ENCODE results near the gene FNDC7.
"Not testable (repeated sequence)": the region's sequence is repeated elsewhere in the genome, so short reads cannot be mapped to it uniquely, and the experiment has no call there.

The FNDC7 gene

DNA sequence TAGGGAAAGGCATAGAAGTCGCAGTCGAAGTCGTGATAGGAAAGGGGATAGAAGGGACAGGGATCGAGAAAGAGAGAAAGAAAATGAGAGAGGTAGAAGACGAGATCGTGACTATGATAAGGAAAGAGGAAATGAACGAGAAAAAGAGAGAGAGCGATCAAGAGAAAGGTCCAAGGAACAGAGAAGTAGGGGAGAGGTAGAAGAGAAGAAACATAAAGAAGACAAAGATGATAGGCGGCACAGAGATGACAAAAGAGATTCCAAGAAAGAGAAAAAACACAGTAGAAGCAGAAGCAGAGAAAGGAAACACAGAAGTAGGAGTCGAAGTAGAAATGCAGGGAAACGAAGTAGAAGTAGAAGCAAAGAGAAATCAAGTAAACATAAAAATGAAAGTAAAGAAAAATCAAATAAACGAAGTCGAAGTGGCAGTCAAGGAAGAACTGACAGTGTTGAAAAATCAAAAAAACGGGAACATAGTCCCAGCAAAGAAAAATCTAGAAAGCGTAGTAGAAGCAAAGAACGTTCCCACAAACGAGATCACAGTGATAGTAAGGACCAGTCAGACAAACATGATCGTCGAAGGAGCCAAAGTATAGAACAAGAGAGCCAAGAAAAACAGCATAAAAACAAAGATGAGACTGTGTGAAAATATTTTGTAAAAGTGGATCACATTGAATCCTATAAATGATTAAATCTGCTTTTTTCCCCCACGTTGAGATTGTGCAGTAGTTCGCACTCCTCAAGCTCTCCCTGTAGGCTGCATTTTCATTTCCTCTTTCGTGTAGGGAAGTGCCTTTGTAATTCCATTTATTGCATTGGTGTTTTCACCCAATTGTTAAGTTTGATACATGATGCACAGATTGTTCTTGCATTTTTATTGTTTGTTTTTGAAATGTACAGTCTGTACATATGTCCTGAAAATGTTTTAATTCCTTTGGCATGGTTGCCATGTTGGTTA lies 13.1 kb upstream of the FNDC7 start:
- DNase-seq = no peak

DNA sequence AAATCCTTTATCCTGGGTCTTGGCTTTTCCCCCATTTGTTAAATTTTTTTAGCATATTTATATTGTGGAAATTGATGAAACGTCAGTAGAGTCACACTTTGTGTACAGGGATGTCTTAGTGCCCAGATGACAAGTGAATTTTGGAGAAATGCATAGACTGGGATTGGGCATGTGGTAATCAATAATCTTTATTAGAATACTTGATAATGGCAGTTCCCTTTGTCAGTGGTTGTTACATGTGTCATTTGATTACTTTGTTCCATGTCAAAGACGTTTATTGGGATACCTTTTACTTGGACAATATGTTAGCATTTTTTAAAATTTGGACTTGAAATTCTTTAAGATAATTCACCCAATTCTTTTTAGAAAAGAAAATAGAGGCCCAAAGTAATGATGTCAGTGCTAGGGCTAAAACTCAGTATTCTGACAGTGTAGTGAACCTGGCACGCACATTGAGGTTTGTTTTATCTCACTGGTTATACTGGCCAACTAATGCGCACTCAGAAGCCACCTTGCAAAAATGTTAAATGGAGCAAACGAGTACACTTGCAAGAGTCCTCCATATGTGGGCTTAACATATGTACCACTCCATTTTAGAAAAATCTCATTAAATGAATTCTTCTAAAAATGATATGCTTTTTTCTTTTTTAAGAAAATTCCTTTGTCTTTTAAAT lies 11.4 kb upstream of the FNDC7 start:
- no peak for DNase-seq

DNA sequence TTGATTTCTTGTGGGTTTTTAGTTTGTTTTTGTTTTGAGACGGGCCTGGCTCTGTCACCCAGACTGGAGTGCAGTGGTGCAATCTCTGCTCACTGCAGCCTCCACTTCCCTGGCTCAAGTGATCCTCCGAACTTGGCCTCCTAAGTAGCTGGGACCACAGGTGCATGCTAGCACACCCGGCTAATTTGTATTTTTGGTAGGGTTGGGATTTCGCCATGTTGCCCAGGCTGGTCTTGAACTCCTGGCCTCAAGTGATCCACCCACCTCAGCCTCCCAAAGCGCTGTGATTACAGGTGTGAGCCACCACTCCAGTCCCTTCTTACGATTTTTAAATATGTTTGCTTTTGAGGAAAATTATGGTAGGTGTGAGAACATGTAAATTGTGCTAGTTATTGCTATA lies 10.6 kb upstream of the FNDC7 start:
- DNase-seq = not testable (repeated sequence)

DNA sequence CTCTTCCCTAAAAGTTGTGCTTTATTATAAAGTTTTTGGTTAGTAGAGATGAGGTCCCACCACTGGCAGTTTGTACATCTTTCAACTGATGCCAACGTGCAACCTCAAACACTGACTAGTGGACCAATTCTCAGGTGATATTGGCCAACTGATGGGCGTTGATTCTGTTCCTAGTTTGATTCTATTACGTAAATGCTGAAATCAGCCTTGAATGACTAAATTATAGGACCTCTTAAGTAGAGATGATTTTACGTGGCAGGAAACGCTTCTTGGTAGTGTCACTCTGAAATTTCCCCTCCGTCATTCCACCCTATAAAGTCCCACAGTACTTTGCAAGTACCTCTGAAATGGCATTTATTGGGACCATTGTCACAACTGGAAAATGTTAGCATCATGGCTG lies 8.8 kb upstream of the FNDC7 start:
- DNase-seq = peak; percentile 80

DNA sequence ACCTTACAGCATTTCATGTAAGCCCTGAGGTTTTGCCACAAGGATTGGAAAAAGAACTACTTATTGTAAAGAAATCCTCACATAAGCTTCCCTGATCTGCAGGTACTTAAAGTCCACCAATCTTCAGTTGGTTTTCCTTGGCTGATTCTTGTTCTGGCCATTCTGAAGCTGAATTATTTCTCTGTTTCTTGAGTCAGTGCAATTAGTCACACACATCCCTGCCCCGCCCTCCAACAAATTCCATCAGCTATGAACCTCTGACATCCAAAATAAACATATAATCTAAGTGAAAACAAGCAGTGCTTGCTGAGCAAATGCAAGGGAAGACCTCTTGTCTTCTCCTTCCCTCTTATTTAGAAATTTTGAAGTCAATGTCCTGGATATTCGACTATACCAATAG lies 8.2 kb upstream of the FNDC7 start:
- DNase-seq = no peak

DNA sequence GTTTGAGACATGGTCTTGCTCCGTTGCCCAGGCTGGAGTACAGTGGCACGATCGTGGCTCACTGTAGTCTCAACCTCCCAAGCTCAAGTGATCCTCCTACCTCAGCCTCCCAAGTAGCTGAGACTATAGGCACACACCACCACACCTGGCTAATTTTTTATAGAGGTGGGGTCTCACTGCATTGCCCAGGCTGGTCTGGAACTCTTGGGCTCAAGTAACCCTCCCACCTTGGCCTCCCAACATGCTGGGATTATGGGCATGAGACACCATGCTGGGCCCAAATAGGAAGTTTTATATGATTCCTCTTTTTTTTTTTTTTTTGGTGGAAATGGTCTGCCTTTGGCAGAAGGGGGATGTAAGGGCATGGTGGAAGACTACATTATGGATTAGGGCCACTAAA lies 6.1 kb upstream of the FNDC7 start:
- no peak for DNase-seq

DNA sequence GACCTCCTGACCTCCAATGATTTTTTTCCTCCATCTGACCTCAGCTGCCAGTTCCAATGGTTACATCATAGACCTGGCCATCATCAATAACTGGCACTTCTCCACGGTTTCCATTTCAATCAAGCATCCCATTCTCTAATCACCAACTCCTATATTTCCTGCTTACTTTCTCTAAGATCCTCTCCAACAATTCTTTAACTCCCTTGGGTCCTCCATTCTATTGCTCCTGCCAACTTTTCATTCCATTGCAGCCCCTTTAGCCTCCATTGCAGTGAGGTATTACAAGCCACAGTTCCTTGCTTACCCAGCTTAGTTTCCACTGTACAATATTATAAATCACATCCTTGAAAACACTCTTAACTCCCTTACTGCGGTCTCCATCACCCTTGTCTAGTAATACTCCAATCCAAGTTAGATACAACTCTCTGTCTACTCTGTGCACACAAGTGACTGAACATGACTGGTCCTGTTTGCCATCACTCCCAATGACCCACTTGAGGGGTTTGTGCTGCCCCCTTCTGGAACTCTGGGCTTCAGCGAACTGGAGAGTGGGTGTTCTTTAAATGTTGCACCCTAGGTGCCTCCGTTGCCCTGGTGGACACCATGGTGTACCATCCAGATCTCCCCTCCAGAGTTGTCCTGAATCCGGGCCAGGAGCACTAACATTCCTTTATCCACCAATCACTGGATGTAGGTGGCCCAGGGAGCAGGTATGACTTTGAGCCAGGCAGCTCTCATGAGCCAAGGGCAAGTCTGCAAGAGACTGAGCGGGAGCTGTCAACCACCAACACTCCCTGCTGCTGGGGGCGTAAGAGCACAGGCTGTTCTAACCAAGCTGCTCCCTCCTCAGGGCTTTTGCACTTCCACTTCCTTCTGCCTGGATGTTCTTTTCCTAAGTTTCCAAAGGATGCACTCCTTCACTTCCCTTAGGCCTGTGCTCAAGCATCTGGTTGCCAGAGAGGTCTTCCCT lies 3.7 kb upstream of the FNDC7 start:
- DNase-seq = peak; percentile 60

DNA sequence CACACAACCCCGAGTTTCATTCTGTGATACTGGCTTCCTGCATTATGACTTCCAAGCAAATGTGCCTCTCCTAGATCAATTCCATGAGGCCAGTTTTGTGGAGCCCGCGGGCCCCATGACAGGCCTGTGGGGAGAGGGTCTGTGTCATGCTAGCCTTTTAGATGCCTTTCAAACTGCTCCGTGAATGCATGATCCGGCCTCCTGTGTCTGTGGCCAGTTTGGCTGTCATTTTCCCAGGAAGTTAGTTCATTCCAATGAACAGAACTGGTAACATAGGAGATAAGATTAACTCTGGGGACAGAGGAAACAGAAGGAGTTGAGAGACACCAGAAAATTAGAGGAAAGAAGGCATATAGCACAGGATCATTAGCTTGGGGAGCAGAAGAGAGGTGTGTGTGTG lies 3.2 kb downstream of the FNDC7 start:
- DNase-seq = no peak

DNA sequence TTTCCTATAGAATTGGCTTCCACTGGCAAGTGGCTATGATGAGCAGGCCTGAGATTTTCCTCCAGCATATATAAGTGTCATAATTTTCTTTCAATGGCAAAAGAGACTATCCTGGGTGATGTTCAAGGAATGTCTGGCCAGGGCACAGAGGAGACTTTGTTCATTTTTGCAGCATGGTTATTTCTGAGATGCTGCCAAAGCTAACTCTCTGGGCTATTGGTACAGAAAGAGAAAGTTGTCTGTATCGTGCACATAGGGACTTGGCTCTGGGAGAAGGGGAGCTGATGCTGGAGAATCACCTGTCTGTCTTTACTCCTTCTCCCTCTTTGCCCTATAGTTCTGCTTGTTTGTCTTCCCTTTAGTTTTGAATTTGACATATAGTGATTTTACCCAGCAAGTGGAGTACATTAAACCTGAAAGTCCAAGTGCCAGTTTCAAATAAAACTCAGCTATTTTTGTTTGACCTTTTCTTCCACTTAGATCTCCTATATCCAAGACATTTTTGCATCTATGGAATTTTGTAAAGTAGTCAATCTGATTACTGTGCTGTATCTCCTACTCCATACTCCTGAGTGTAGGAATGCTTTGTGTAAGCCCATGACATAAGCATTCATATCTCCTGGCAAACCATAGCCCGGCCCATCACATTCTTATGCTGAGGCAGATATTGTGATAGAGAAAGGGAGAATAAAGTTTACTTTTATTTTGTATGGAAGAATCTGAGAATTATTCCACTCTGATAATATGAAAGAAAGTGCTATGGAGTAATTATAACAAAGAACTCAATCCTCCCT lies 3.9 kb downstream of the FNDC7 start:
- no peak for DNase-seq

DNA sequence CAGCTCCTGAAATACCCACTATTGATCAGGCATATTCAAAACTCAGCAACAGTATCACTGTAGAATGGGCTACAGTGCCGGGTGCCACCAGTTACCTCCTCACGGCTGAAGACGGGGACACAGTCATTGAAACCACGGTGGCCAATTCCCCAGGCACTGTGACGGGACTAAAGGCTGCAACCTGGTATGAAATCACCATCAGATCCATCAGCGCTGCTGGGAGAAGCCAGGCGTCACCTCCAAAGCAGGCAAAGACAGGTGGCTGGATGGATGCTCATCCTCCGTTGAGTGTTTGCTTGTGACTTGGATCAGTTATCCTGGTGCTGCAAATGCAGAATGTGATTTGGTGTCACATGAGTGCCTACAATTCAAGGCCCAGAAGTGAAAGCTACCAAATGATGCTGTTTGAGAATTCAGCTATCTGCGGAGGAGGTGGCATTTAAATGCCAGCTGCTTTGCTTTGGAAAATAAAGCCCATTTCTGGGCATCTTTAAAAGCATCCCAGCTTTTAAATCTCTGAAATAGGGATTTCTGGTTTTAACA lies 5.1 kb downstream of the FNDC7 start:
- DNase-seq = no peak

DNA sequence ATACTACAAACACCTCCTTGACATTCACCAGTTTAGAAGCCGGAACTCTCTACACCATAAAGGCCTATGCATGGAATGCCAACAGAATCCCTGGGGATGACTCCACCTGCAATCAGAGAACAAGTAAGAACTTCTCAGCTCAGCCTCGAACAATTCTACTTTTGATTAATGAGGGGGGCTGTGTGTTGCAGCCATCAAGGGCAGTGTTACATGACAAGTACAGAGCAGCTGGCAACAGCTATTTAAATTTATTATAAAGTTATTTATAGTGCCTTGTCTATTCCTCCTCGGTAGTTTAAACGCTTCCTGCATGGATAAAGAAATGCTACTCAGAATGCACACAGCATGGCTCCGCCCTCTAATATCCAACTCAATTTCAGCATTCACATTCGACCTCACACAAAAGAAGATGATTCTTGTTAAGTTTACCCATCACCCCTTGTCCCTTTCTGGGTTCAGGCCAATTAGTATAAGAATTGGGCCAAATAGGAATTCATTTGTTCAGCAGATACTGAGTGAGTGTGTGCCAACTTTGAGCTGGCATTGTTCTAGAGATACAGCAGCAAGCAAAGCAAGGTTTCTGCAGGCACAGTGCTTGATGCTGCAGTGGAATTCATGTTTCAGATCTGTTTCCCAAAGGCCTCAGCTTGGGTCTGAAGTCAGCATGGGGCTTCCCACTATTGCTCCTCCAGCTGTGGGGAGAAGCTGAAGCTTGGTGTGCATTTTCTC lies 6.4 kb downstream of the FNDC7 start:
- DNase-seq = no peak

DNA sequence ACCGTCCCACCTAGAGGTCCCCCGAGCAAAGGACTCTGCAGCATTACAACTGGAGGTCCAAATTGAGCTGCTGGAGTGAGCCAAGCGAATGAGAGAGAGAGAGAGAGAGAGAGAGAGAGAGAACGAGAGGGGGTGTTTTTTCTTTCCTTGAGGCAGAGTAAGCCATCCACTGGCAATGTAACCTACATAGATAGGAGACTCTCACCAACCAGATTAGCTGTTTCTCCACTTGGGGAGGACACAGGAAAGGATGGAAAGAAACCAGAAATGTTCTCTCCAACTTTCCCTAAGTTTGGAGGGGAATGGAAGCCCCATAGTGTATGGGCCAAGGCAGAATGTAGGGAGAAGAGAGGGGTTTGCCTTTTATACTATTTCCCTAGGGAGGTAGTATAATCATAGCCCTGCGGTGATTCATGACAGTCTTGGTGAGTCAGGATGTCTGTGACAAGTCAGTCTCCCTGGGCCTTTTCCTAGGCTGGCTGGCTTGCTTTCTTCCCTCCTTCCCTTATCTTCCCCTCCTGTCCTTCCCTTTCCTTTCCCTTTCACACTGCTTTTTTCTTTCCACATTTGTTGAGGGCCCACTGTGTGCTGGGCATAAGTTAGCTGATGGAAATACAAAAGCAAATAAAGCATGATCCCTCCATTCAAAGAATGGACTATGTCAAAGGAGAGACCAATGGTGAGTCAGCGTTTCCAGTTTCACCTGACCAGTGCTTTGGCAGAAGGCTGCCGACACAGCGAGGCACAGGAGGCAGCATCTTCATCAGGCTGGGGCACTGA lies 7.1 kb downstream of the FNDC7 start:
- DNase-seq = no peak

DNA sequence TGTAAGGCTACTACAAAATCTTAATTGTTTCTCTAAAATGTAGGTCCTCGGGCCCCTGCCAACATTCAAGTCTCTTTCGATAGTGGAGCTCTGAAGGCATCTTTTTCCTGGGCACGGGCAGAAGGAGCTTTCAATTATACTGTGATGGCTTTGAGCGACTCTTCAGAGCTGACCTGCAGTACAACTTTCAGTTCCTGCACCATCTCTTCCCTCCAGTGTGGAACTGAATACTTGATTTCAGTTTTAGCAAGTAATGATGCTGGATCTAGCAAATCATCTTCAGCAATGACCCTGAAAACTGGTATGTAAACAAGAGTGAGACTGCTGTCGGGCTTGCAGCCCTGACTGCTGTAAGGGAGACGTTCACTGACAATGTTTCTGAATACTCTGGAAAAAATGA lies 9.6 kb downstream of the FNDC7 start:
- DNase-seq = no peak

DNA sequence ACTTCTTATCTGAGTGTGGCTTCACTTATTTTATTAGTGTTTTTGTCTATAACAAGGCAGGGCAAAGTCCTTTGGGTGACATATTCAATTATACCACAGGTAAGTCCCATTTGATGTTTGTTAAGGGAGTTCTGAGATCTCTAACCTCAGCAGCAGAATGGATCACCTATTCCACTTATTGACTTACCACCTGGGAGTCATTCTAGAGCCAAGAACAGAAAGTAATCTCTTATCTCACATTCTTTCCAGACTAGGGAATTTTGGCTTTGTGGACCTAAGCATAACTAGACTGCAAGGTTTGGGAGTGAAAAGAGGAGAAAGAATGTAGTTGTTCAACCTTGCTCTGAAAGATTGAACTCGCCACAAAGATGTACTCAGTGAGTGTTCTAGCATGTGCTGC lies 13.2 kb downstream of the FNDC7 start:
- DNase-seq = no peak

DNA sequence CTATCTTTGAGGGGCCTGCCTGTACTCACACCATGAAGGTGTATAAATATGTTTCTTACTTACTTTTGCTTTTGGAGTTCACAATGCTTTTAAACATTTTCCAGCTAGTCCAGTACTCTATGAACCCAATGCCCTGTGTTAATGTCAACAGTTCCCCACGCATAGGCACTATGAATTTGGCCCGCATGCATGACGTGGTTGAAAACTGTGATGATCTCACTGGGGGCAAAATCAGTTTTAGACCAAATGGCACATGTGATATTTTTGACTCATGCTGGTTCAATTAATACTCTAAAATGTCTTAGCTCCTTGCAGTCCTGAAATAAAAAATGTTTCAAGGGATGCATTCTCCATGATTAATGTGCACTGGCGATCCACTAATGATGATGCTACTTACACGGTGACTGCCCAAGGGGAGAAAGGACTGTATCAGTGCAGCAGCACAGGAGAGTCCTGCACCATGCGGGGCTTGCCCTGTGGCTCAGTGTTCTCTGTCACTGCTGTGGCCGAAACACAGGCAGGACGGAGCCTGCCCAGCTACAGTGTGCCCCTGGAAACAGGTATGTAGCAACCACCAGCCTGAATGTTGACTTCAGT lies 15.7 kb downstream of the FNDC7 start:
- no peak for DNase-seq

DNA sequence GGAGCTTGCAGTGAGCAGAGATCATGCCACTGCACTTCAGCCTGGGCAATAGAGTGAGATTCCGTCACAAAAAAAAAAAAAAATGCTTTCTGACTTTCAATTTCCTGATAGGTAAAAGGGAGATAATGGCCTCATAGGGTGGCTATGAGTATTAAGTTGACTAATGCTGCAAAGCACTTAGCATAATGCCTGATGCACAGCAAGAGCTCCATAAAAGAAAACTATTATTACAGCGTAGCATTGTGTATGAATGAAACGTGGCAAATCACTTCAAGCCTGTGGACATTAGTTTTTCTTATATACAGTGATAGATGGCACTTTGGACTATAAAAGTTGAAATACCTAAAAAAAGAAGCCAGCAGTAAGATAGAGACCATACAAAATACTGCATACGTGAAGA lies 16.8 kb downstream of the FNDC7 start:
- DNase-seq = no peak

DNA sequence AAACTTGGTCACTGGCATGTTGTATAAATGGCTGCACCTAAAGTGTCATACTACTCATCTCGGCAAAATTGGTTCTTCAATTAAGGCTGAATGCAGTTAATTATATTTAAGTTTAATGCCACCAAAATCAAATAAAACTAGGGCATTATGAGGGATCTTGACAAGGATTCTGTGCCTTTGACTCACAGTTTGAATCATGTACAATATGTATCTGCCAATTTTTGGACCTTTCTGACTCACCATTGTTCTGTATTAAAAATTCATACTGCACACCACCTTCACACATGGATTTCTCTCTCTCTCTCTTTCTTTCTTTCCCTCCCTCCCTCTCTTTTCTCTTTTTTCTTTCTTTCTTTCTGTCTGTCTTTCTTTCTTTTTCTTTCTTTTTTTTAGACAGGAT lies 19.7 kb downstream of the FNDC7 start:
- DNase-seq = no peak

DNA sequence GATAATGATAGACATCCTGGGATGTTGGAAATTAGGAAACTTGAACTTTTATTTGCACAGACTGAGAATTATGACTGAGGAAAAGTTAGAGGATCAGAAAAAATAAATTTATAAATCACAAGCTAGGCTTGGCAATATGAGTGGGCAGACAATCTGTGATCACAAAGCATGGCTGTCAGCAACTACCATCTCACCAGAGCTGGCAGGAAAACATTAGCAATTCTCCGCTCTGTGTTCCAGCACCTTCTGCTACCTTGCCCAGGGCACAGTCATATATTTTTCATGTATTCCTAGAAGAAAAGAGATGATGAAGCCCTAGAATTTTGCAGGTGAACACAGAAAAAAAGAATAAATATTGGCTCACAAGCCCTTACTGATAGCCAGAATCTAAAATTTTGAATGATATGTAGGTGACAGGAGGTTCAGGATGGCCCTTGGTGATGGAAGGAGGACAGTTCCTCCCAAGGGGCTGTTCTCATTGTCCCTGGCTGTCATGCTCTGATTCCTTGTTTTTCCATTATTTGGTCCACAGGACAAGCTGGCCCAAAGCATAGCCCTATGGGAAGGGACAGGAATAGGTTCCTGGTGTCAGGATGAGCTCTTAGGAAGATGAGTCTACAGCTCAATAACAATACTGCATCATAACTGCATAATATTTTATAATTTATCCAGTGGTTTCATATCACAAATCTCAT lies 21.6 kb downstream of the FNDC7 start:
- no peak for DNase-seq

DNA sequence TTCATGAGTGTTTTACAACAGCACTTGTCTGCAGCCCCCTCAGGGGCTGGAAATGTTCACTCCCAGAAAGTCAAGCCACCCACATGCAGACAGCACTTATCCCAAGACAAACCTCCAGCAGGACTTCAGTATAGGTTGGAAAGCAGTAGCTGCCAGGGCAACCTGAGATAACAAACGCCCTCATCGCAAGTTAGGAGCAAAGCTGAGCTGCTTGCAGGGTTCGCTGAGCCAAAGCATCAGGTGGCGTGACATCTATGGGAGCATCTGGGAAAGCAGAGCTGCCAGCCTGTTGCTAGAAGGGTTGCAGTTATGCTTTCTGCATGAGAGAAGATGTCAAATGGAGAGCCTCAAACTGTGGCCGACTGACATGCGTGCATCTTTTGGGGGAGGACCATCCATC lies 29.5 kb downstream of the FNDC7 start:
- DNase-seq = no peak
